Measurements from ENCODE around the gene TMSB15A.
"Not testable (repeated sequence)": the region's sequence is repeated elsewhere in the genome, so short reads cannot be mapped to it uniquely, and the experiment has no call there.

Gene TMSB15A

DNA sequence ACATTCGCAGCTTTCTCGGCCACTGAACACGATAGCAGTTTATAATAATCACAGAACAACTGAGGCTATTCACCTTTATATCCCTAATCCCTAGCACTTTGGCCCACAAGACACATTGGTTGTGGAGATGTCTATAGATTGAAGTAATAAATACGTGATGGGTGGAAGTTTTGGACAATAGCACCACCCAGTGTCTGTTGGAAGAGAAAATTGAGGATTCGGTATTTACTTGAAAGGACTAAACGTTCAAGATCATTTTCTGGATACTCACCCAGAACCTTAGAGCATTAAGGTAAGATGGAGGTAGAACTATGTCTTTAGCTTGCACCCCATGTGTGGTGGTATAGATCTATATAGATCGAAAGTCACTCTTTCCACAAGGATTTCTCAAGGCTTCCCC lies 787 bp upstream of the TMSB15A start:
- no peak for DNase-seq (ENCODE audit: low read depth)
- H3K4me3 ChIP-seq (ENCODE audit: low read depth, low read length), result no peak overlapping the region
- TF ChIP-seq, protein P1, sequence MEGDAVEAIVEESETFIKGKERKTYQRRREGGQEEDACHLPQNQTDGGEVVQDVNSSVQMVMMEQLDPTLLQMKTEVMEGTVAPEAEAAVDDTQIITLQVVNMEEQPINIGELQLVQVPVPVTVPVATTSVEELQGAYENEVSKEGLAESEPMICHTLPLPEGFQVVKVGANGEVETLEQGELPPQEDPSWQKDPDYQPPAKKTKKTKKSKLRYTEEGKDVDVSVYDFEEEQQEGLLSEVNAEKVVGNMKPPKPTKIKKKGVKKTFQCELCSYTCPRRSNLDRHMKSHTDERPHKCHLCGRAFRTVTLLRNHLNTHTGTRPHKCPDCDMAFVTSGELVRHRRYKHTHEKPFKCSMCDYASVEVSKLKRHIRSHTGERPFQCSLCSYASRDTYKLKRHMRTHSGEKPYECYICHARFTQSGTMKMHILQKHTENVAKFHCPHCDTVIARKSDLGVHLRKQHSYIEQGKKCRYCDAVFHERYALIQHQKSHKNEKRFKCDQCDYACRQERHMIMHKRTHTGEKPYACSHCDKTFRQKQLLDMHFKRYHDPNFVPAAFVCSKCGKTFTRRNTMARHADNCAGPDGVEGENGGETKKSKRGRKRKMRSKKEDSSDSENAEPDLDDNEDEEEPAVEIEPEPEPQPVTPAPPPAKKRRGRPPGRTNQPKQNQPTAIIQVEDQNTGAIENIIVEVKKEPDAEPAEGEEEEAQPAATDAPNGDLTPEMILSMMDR (IDR thresholded peaks at IDR 0.05; ENCODE audit: low read depth, low read length, missing control alignments), result no peak

DNA sequence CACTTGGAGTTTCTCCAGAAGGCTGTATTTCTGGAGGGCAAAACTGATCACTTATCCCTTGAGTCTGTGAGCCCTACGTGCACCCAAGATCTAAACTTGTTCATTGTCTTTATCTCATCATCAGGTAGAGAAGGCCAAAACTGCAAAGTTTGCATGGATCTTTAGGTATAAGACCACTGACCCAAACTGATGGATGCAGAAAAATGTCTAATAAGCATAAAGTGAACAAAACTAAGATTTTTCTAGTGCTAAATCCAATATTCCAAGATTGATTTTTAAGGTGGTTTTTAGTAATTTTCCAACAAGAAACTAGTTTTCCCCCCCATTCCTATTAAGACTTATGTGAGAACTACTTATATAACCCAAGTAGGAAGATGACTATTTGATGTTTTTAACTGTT lies 2.0 kb downstream of the TMSB15A start:
- DNase-seq (ENCODE audit: low read depth), result no peak
- TF ChIP-seq, protein P1 (IDR thresholded peaks at IDR 0.05; ENCODE audit: low read depth, low read length, missing control alignments), result no peak
- no peak overlapping the region for H3K4me3 ChIP-seq (ENCODE audit: low read depth, low read length)

DNA sequence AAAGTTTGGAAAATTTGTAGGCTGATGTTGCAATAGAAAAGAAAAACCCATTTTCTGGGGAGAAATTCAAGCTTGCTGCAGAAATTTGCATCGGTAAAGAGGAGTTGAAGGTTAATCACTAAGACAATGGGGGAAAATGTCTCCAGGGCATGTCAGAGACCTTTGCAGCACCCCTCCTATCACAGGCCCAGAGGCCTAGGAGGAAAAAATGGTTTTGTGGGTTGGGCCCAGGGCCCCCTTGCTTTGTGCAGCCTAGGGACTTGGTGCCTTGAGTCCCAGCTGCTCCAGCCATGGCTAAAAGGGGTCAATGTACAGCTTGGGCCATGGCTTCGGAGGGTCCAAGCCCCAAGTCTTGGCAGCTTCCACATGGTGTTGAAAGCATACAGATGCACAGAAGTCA lies 17.8 kb downstream of the TMSB15A start:
- no peak for DNase-seq (ENCODE audit: low read depth)
- TF ChIP-seq, protein P1 (IDR thresholded peaks at IDR 0.05; ENCODE audit: low read depth, low read length, missing control alignments), result no peak
- H3K4me3 ChIP-seq (ENCODE audit: low read depth, low read length), result no peak overlapping the region

DNA sequence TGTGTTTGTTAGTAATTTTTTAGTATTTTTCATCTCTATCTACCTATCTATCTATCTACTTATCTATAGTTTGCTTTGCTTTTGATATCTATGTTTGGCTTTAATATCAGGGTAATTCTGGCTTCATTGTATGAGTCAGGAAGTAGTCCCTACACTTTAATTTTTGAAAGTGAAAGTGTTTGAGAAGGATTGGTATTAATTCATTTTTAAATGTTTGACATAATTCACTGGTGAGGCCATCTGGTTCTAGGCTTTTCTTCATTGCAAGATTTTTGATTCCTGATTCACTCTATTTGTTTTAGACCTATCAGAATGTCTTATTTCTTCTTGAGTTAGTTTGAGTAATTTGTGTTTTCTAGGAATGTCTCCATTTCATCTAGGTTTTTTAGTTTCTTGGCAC lies 24.8 kb downstream of the TMSB15A start:
- TF ChIP-seq, protein P1 (IDR thresholded peaks at IDR 0.05; ENCODE audit: low read depth, low read length, missing control alignments), result no peak
- no peak for DNase-seq (ENCODE audit: low read depth)
- no peak overlapping the region for H3K4me3 ChIP-seq (ENCODE audit: low read depth, low read length)

DNA sequence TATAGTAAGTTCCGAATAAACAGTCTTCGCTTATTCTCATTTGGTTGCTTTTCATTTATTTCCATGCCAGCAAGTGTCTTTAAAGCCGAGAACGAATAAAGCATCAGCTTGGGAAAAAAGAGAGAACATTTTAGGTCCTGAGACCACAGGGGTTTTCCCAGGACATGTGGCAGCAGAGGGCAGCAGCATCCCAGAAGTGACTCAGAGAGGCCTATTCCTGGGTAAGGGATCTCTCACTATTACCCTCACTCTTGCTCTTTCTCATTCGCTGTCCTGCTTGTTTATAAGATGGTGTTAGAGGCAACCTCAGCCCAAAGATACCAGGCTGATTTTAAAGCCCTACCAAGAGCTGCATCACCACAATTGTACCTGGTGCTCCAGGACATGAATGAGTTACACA lies 37.8 kb downstream of the TMSB15A start:
- H3K4me3 ChIP-seq (ENCODE audit: low read depth, low read length); DNase-seq (ENCODE audit: low read depth): not testable (repeated sequence)

DNA sequence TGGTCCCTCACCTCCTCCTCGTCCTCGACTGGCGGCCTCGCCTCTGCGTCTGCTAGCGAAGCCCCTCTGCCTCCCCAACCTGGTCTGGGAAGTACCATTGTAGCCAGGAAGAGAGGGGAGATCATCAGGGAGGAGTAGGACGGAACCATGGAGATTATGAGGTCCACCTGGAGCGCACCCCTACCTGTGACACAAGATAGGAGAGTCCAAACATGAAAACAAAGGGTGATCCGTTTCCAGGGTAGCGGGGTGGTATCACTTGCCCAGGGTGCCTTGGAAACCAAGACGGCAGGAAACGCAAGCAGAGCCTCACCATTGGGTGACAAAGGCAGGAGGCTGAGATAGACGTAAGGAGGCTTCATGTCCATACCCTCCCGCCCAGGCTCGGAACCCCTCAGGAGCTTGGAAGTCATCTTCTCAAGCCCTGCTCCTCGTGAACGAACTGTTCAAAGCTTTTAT lies 44.7 kb downstream of the TMSB15A start, which contains the start of gene TCP11X2:
TCP11X2 (minus strand) TSS at position 51 of the 459 bp plus-strand sequence.
- H3K4me3 ChIP-seq (ENCODE audit: low read depth, low read length); DNase-seq (ENCODE audit: low read depth): not testable (repeated sequence)

DNA sequence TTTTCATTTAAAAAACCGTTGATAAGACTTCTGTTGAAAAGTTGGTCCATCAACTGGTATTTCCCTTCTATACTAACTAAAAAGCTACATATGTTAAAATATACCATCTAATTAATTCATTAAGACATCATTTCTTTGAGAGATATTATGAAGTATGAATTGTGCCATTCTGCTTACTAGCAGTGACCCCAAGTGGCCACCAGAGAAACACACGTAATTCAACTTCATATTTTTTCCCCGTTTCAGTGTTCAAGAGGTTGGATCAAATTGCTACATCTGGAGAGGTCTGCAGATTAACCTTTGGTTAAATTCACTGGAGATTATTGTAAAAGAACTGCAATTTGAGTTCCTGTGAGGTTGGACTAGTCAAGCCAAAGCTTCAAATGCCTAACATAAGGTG lies 46.3 kb downstream of the TMSB15A start:
- DNase-seq (ENCODE audit: low read depth); H3K4me3 ChIP-seq (ENCODE audit: low read depth, low read length): not testable (repeated sequence)
